Spleen (tissue), 7 donors: ENCODE results near the gene SLIT1.

Experiments
- POLR2A ChIP-seq, 3 donors: fragments of 450-650 bp; IDR thresholded peaks; one replicate each; pipeline ENCODE4 v1.5.1; 2017; ENCODE audit warnings: antibody characterized with exemption in 3 of 3, mild to moderate bottlenecking in 1 of 3
- TF ChIP-seq, protein P1 (sequence below), 11 experiments: fragments of 200-600 bp in 7 of 11; fragments of 450-650 bp in 4 of 11; sonication (generic) in 4 of 11; IDR thresholded peaks in 8 of 11; conservative IDR thresholded peaks in 3 of 11; 1 replicate in 7 of 11; 2 replicates in 4 of 11; pipeline versions ENCODE4 v1.4.0 to v1.8.0; 2016 to 2021; ENCODE audit warnings: antibody characterized with exemption in 11 of 11, inconsistent platforms in 4 of 11, mild to moderate bottlenecking in 1 of 11
- donor health status: DM: no; HTN: no; CAD: no; lungs with moderate emphysema.
- donor health status: DM: no; HTN: no; CAD: no.
- donor health status: DM: no; HTN: no; CAD: no.

DNA sequence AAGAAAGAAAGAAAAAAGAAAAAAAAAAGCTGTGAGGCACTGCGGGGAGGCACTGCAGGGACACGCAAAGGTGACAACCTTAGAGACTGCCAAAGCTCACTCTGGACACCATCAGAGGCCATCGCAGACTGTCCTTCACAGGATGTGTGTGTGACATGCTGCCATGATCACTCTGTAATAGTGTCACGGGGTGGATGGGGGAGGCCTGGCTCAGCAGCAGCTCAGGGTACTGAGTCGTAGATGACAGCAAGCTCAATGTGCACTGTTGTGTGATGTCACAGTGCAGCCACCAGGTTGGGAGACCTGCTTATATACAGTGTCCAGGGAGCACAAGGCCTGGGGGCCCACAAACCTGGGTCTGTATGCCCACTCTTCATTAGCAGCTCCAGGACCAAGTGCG, 83.3 kb downstream of the SLIT1 start:
- TF ChIP-seq, protein P1, sequence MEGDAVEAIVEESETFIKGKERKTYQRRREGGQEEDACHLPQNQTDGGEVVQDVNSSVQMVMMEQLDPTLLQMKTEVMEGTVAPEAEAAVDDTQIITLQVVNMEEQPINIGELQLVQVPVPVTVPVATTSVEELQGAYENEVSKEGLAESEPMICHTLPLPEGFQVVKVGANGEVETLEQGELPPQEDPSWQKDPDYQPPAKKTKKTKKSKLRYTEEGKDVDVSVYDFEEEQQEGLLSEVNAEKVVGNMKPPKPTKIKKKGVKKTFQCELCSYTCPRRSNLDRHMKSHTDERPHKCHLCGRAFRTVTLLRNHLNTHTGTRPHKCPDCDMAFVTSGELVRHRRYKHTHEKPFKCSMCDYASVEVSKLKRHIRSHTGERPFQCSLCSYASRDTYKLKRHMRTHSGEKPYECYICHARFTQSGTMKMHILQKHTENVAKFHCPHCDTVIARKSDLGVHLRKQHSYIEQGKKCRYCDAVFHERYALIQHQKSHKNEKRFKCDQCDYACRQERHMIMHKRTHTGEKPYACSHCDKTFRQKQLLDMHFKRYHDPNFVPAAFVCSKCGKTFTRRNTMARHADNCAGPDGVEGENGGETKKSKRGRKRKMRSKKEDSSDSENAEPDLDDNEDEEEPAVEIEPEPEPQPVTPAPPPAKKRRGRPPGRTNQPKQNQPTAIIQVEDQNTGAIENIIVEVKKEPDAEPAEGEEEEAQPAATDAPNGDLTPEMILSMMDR (IDR thresholded peaks at IDR 0.05 in 8 of 11, conservative IDR thresholded peaks at IDR 0.05 in 3 of 11), result no peak
- TF ChIP-seq POLR2A (IDR thresholded peaks at IDR 0.05), result no peak
